ENCODE data around the gene ANKRD36B.
"Not testable (repeated sequence)": the region's sequence is repeated elsewhere in the genome, so short reads cannot be mapped to it uniquely, and the experiment has no call there.

DNA sequence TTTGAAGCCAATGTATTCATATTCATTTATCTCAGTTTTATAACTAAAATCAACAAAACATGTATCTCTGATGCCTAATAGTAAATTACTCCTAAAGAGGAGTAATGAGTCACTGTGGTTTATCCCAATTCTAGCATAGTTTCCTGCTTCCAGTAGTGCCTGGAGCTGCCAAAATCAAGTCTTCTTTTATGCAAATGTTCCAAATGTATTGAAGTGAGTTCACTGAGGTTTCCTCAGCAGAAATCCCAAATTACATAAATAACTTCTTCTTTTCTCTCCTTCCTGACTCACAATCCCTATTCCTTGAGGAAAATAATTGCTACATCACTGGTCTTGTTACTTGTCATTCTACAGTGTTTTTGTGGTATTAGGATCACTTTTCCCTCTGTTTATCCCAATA lies 44.8 kb downstream of the ANKRD36B start:
- TF ChIP-seq, protein P1, sequence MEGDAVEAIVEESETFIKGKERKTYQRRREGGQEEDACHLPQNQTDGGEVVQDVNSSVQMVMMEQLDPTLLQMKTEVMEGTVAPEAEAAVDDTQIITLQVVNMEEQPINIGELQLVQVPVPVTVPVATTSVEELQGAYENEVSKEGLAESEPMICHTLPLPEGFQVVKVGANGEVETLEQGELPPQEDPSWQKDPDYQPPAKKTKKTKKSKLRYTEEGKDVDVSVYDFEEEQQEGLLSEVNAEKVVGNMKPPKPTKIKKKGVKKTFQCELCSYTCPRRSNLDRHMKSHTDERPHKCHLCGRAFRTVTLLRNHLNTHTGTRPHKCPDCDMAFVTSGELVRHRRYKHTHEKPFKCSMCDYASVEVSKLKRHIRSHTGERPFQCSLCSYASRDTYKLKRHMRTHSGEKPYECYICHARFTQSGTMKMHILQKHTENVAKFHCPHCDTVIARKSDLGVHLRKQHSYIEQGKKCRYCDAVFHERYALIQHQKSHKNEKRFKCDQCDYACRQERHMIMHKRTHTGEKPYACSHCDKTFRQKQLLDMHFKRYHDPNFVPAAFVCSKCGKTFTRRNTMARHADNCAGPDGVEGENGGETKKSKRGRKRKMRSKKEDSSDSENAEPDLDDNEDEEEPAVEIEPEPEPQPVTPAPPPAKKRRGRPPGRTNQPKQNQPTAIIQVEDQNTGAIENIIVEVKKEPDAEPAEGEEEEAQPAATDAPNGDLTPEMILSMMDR (IDR thresholded peaks at IDR 0.05; ENCODE audit: low read length), result not testable (repeated sequence)
- TF ChIP-seq EZH2 (IDR thresholded peaks at IDR 0.05; ENCODE audit: borderline replicate concordance, low read length), result not testable (repeated sequence)

Data from OCI-LY1 (cell line).